H1 (cell line): ENCODE measurements around the gene RELB. TPM values are rescaled to one million over a fixed set of nuclear protein-coding genes. Genes with fewer than 3 reads are reported as not detected.

ENCODE experiments used
- CTCF ChIA-PET: fragments of 300-600 bp; sonication (Branson Sonifier 250); formaldehyde crosslinking; loops from one replicate; lab custom pipeline; 2021; ENCODE audit not compliant: partially characterized antibody; lab: Charles Lee
- POLR2A ChIA-PET: fragments of 300-600 bp; sonication (Branson Sonifier 250); formaldehyde crosslinking; loops from one replicate; lab custom pipeline; 2021; ENCODE audit warnings: inconsistent platforms; ENCODE audit not compliant: partially characterized antibody; lab: Charles Lee
- DNase-seq, 2 experiments: peaks; one replicate each; pipeline versions ENCODE4 v3.0.0 to v3.0.0-alpha.2; 2010 to 2022; ENCODE audit warnings: low spot score in 2 of 2, low read depth in 1 of 2, mixed read lengths in 1 of 2
- FAIRE-seq: peaks from 2 replicates; lab custom pipeline; 2011; peaks lifted over from hg19 to GRCh38; lab: Jason Lieb, UNC
- H2AFZ ChIP-seq: 2 replicates; pipeline ENCODE4 v1.8.1; 2012; ENCODE audit warnings: low read length, inconsistent platforms
- H2AK5ac ChIP-seq: 2 replicates; pipeline ENCODE4 v1.6.1; 2013; ENCODE audit warnings: low read depth, low read length
- H2BK120ac ChIP-seq: replicated peaks from 2 replicates; pipeline ENCODE3; 2013; ENCODE audit warnings: low read depth, low read length, inconsistent platforms
- H2BK12ac ChIP-seq: 2 replicates; pipeline ENCODE4 v1.6.1; 2013; ENCODE audit warnings: low read depth, low read length
- H2BK15ac ChIP-seq: 2 replicates; pipeline ENCODE4 v1.6.1; 2013; ENCODE audit warnings: low read length
- H2BK20ac ChIP-seq: 2 replicates; pipeline ENCODE4 v1.6.1; 2013; ENCODE audit warnings: low read length
- H2BK5ac ChIP-seq: 2 replicates; pipeline ENCODE4 v1.6.1; 2013; ENCODE audit warnings: low read depth, low read length
- H3K14ac ChIP-seq: 2 replicates; pipeline ENCODE4 v1.6.1; 2013; ENCODE audit warnings: inconsistent platforms; ENCODE audit not compliant: insufficient read length
- H3K18ac ChIP-seq: 2 replicates; pipeline ENCODE4 v1.6.1; 2013; ENCODE audit warnings: low read length; ENCODE audit errors: extremely low read depth
- H3K23ac ChIP-seq: 2 replicates; pipeline ENCODE4 v1.6.1; 2013; ENCODE audit warnings: inconsistent platforms; ENCODE audit not compliant: insufficient read length
- H3K23me2 ChIP-seq: 2 replicates; pipeline ENCODE4 v1.6.1; 2013; ENCODE audit warnings: low read depth, low read length
- H3K27ac ChIP-seq: 2 replicates; pipeline ENCODE4 v1.6.1; 2011; ENCODE audit warnings: low read depth, low read length, inconsistent platforms
- H3K27me3 ChIP-seq, 4 experiments: replicated peaks in 1 of 4; 1 replicate in 1 of 4; 2 replicates in 3 of 4; pipeline versions ENCODE4 v1.6.1 to v1.8.1; 2011 to 2013; ENCODE audit warnings: low read length in 3 of 4, mild to moderate bottlenecking in 3 of 4, inconsistent platforms in 2 of 4, mixed read lengths in 2 of 4, moderate library complexity in 1 of 4; ENCODE audit not compliant: control insufficient read depth in 3 of 4, insufficient read depth in 3 of 4; ENCODE audit errors: extremely low read depth in 1 of 4
- H3K36me3 ChIP-seq, 4 experiments: 2 replicates each; pipeline versions ENCODE4 v1.6.1 to v1.8.1; 2011 to 2013; ENCODE audit warnings: mild to moderate bottlenecking in 4 of 4, low read length in 3 of 4, moderate library complexity in 2 of 4, control low read depth in 1 of 4, inconsistent platforms in 1 of 4; ENCODE audit not compliant: insufficient read depth in 4 of 4, control insufficient read depth in 2 of 4
- H3K4ac ChIP-seq: replicated peaks from 2 replicates; pipeline ENCODE3; 2013; ENCODE audit warnings: low read length, low read depth, mixed read lengths, inconsistent platforms; ENCODE audit not compliant: insufficient read length
- H3K4me1 ChIP-seq, 4 experiments: replicated peaks in 1 of 4; 1 replicate in 1 of 4; 2 replicates in 3 of 4; pipeline versions ENCODE4 v1.6.1 to v1.8.1; 2011 to 2013; ENCODE audit warnings: low read length in 3 of 4, inconsistent platforms in 2 of 4, mixed read lengths in 1 of 4; ENCODE audit not compliant: insufficient read depth in 4 of 4, control insufficient read depth in 3 of 4
- H3K4me2 ChIP-seq, 2 experiments: 2 replicates each; pipeline versions ENCODE4 v1.6.1 to v1.8.1; 2011 to 2013; ENCODE audit warnings: low read depth in 2 of 2, low read length in 2 of 2, control low read depth in 1 of 2, inconsistent platforms in 1 of 2, mild to moderate bottlenecking in 1 of 2; ENCODE audit not compliant: insufficient read depth in 1 of 2
- H3K4me3 ChIP-seq, 4 experiments: fragments of 200-600, 300-600 bp in 1 of 4; sonication (generic), shearing (Covaris generic), sonication (Bioruptor Twin) in 1 of 4; 2 replicates each; pipeline versions ENCODE4 v1.5.1 to v1.8.1; 2011 to 2016; ENCODE audit warnings: low read length in 4 of 4, low read depth in 3 of 4, control low read depth in 2 of 4, inconsistent platforms in 2 of 4, mild to moderate bottlenecking in 2 of 4, mixed read lengths in 1 of 4, moderate library complexity in 1 of 4; ENCODE audit not compliant: insufficient read depth in 2 of 4; ENCODE audit errors: extremely low read depth in 1 of 4
- H3K56ac ChIP-seq: replicated peaks from 2 replicates; pipeline ENCODE3; 2013; ENCODE audit warnings: low read depth, mild to moderate bottlenecking, mixed read lengths, low read length, inconsistent platforms; ENCODE audit not compliant: insufficient read length
- H3K79me1 ChIP-seq: 2 replicates; pipeline ENCODE4 v1.6.1; 2013; ENCODE audit warnings: low read depth, low read length, control low read depth
- H3K79me2 ChIP-seq, 2 experiments: 2 replicates each; pipeline versions ENCODE4 v1.6.1 to v1.8.1; 2012 to 2013; ENCODE audit warnings: low read length in 2 of 2, mild to moderate bottlenecking in 2 of 2, inconsistent platforms in 1 of 2; ENCODE audit not compliant: insufficient read depth in 2 of 2, control insufficient read depth in 1 of 2
- H3K9ac ChIP-seq, 4 experiments: replicated peaks in 1 of 4; 1 replicate in 1 of 4; 2 replicates in 3 of 4; pipeline versions ENCODE4 v1.6.1 to v1.8.1; 2011 to 2013; ENCODE audit warnings: low read depth in 3 of 4, low read length in 3 of 4, control low read depth in 2 of 4, mild to moderate bottlenecking in 2 of 4, moderate library complexity in 2 of 4, inconsistent platforms in 1 of 4; ENCODE audit errors: extremely low read depth in 1 of 4
- H3K9me3 ChIP-seq, 2 experiments: 2 replicates each; pipeline versions ENCODE4 v1.6.1 to v1.8.1; 2012 to 2013; ENCODE audit warnings: mild to moderate bottlenecking in 2 of 2, moderate library complexity in 2 of 2, control low read depth in 1 of 2, inconsistent platforms in 1 of 2, low read depth in 1 of 2, low read length in 1 of 2, mixed read lengths in 1 of 2; ENCODE audit not compliant: insufficient read depth in 2 of 2
- H4K20me1 ChIP-seq, 2 experiments: replicated peaks in 1 of 2; 2 replicates each; pipeline versions ENCODE3 to v1.8.1; 2011 to 2013; ENCODE audit warnings: inconsistent platforms in 2 of 2, low read length in 2 of 2, mild to moderate bottlenecking in 1 of 2; ENCODE audit not compliant: insufficient read depth in 2 of 2, control insufficient read depth in 1 of 2
- H4K5ac ChIP-seq: 2 replicates; pipeline ENCODE4 v1.6.1; 2013; ENCODE audit warnings: low read length, low read depth, mixed read lengths, inconsistent platforms; ENCODE audit not compliant: insufficient read length
- H4K8ac ChIP-seq: 2 replicates; pipeline ENCODE4 v1.8.0; 2013; ENCODE audit warnings: mild to moderate bottlenecking, moderate library complexity, low read length, inconsistent platforms; ENCODE audit not compliant: insufficient read depth; ENCODE audit errors: extremely low read depth
- H4K91ac ChIP-seq: replicated peaks from 2 replicates; pipeline ENCODE3; 2013; ENCODE audit warnings: low read length, mixed read lengths, inconsistent platforms; ENCODE audit not compliant: insufficient read length
- CBX5 ChIP-seq: fragments of 300-800, 300-1000 bp; sonication (generic); IDR thresholded peaks from 2 replicates; pipeline ENCODE4 v1.7.1; 2016; ENCODE audit warnings: antibody characterized with exemption, low read length, low read depth
- CBX8 ChIP-seq: fragments of 300-800, 300-1000 bp; sonication (generic); IDR thresholded peaks from 2 replicates; pipeline ENCODE4 v1.7.1; 2016; ENCODE audit warnings: low read depth, low read length, borderline replicate concordance
- KDM4A ChIP-seq: IDR thresholded peaks from one replicate; pipeline ENCODE4 v1.7.1; 2012; ENCODE audit warnings: low read depth, mild to moderate bottlenecking, moderate library complexity, low read length, inconsistent platforms; ENCODE audit not compliant: severe bottlenecking
- MAX ChIP-seq: IDR thresholded peaks from 2 replicates; pipeline ENCODE4 v1.6.1; 2012; ENCODE audit warnings: inconsistent platforms
- USF2 ChIP-seq: IDR thresholded peaks from 2 replicates; pipeline ENCODE4 v1.6.1; 2011; ENCODE audit warnings: low read length, improper control_type of control experiment
- WGBS, 2 experiments: shearing (Covaris generic) in 1 of 2; methylation state at CpG; one replicate each; pipeline versions ENCODE4 v1.1.6 to v1.1.7; 2013 to 2015; ENCODE audit warnings: low lambda C conversion rate in 2 of 2, mixed read lengths in 2 of 2, inconsistent platforms in 1 of 2, low coverage in 1 of 2, missing lambda C conversion rate in 1 of 2; ENCODE audit not compliant: insufficient replicate concordance in 2 of 2, insufficient coverage in 1 of 2, insufficient read length in 1 of 2; ENCODE audit errors: extremely low coverage in 1 of 2, missing lambda C conversion rate in 1 of 2; 5-methylcytosine and 5-hydroxymethylcytosine counted together
- polyA plus RNA-seq, 7 experiments: library from polyadenylated mRNA; depleted of rRNA in 3 of 7; stranded (reverse) in 5 of 7; unstranded in 2 of 7; fragments of >200 nt in 5 of 7; fragments of 200-250 nt in 2 of 7; gene quantifications; 1 replicate in 5 of 7; 2 replicates in 1 of 7; 4 replicates in 1 of 7; pipeline versions ENCODE4 v1.2.1 to v1.2.3, GENCODE V29; 2011 to 2013; ENCODE audit warnings: missing spikeins in 2 of 7, mixed read lengths in 2 of 7
- total RNA-seq: library from RNA; stranded (reverse); fragmentation: NEBNext Ultra II Directional; extraction: Animal tissue kit (Norgen Biotek cat#: 25700); gene quantifications from 2 replicates; pipeline ENCODE4 v1.2.1, GENCODE V29; 2021

Gene RELB
- total and polyA plus RNA-seq, 2 of the 8 experiments (the other 6 are each of a cell fraction or from before 2014, with no cell fraction given), result 10.0 to 13.1 TPM

- H3K14ac ChIP-seq, result no peak overlapping the region
- no peak overlapping the region for H2AFZ ChIP-seq
- no peaks in the 10 kb centered on the region for H3K9me3 ChIP-seq
- POLR2A ChIA-PET, result interaction anchor here (2.9 to 8.5 kb wide), 2 partner anchors 9 to 10 kb away, joined by 12 to 230 read pairs; partner anchors contain the start of gene PPP1R37
- H4K91ac ChIP-seq, result no peak overlapping the region
- H3K9ac ChIP-seq, result no peak overlapping the region
- TF ChIP-seq USF2, result no peak
- no peak for TF ChIP-seq CBX5
- TF ChIP-seq MAX, result no peak
- no peak for TF ChIP-seq KDM4A
- TF ChIP-seq CBX8, result no peak
- H3K56ac ChIP-seq, result no peak overlapping the region
- H2BK20ac ChIP-seq, result no peak overlapping the region
- H2BK12ac ChIP-seq, result 0 out of 2 replicates have a peak overlapping the region, but pooled peaks have one; percentile 55
- H4K8ac ChIP-seq, result no peak overlapping the region
- peaks cover 4 to 20% (median 12%) of the 10 kb centered on the region in 4 experiments for H3K4me1 ChIP-seq
- H2BK5ac ChIP-seq, result peak overlapping the region; percentile 32; the same call in 1 of the 2 replicates
- DNase-seq, result no peak
- H3K4ac ChIP-seq, result no peak overlapping the region
- peaks cover 11% of the 10 kb centered on the region for H3K23me2 ChIP-seq
- no peak overlapping the region; the same call in 1 of the 2 replicates for H3K18ac ChIP-seq
- H4K20me1 ChIP-seq, result peaks cover 2 to 3% of the 10 kb centered on the region in 2 experiments
- 95% methylated on average over 5 of the region's 5 CpGs; no CpG with 5 or more reads in 1 of the 2 experiments for WGBS, 2 experiments
- peaks cover 5 to 46% of the 10 kb centered on the region in 2 experiments for H3K79me2 ChIP-seq
- H3K27ac ChIP-seq, result peak overlapping the region; percentile 31; the same call in 1 of the 2 replicates
- no peak overlapping the region for H4K5ac ChIP-seq
- H2AK5ac ChIP-seq, result 0 out of 2 replicates have a peak overlapping the region, but pooled peaks have one; percentile 65
- no peak for FAIRE-seq
- peaks cover 12% of the 10 kb centered on the region for H3K79me1 ChIP-seq
- H3K23ac ChIP-seq, result no peak overlapping the region
- H2BK15ac ChIP-seq, result peak overlapping the region; percentile 25; the same call in 1 of the 2 replicates
- CTCF ChIA-PET, result no interaction called here
- H3K4me2 ChIP-seq, result no peak overlapping the region
- no peak overlapping the region for H2BK120ac ChIP-seq
- no peak overlapping the region for H3K4me3 ChIP-seq
- H3K27me3 ChIP-seq, result no peaks in the 10 kb centered on the region
- H3K36me3 ChIP-seq, result peaks cover 0 to 24% (median 4%) of the 10 kb centered on the region in 4 experiments; a peak in 5 of 8 replicates
Observed at GRCh38 chr19:45082170-45082569, 80.9 kb downstream of the RELB start.
